GM12873 (cell line): ENCODE results near the gene DYNLT4.

ENCODE experiments used
- TF ChIP-seq, protein P1 (sequence below): IDR thresholded peaks from 2 replicates; pipeline ENCODE4 v1.5.1; 2012; ENCODE audit warnings: low read depth, mild to moderate bottlenecking, moderate library complexity, low read length, control low read depth; ENCODE audit not compliant: insufficient read depth; ENCODE audit errors: missing control alignments

The DYNLT4 gene

DNA sequence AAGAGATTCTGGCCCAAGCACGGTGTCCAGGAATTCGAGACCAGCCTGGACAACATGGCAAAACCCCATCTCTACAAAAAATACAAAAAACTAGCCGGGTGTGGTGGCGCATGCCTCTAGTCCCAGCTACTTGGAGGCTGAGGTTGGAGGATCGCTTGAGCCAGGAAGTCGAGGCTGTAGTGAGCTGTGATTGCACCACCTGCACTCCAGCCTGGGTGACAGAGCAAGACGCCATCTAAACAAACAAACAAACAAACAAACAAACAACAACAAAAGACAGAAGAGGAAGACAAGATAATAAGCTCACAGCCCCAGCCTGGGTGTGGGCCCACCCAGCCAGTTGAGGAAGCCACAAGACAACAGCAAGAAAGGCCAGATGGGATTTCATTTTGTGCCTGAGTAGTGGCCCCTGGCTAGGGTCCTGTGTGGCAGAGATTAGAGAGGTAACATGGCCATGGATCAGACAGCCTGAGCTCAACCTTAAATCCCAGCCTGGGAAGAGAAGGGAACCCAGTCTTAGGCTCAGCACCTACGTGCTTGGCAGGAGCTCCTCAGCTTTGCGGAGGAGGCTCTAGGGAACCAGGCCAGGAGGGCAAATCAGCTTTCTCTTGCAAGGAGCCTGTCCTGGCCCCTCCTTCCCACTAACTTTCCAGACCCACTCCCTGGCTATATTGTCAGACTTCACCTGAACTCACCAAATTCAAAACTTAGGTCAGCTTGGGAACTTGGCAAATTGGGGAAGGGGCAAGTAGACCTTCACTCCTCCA lies 14.2 kb downstream of the DYNLT4 start:
- TF ChIP-seq, protein P1, sequence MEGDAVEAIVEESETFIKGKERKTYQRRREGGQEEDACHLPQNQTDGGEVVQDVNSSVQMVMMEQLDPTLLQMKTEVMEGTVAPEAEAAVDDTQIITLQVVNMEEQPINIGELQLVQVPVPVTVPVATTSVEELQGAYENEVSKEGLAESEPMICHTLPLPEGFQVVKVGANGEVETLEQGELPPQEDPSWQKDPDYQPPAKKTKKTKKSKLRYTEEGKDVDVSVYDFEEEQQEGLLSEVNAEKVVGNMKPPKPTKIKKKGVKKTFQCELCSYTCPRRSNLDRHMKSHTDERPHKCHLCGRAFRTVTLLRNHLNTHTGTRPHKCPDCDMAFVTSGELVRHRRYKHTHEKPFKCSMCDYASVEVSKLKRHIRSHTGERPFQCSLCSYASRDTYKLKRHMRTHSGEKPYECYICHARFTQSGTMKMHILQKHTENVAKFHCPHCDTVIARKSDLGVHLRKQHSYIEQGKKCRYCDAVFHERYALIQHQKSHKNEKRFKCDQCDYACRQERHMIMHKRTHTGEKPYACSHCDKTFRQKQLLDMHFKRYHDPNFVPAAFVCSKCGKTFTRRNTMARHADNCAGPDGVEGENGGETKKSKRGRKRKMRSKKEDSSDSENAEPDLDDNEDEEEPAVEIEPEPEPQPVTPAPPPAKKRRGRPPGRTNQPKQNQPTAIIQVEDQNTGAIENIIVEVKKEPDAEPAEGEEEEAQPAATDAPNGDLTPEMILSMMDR, result no peak

DNA sequence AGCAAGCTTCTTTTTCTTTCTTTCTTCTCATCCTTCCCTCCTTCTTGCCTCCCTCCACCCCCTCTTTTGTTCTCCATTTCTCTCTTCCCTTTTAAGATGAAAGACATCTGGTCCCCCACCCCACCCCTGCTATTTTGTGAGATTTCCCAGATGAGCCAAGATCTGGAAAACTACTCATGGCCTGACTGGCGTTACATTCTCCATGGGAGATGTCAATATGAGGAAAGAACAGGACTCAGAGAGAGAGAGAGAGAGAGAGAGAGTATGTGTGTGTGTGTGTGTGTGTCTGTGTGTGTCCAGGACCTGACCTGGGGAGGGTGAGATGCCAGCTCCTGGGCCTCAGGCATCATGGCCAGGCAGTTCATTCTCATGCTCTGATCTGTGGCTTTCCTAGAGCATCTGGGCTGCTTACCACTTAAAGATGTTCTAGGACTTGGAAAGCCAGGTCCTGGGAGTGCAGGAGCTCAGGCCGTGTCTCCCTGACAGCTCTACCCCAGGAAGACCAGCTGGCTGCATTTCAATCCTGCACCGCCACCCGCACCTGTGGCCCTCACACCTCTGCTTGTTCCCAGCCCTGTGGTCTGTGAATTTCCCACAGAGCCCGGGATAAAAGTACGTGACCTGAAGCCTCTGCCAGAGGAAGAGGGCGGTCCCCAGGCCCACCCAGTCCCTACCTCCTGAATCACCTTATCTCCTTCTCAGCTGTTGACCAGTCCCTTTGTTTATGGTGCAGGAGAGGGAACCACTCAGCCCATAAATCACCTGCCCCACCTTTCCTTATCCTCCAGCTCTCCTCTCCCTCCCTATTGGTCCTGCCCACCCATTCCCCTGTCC lies 16.0 kb downstream of the DYNLT4 start:
- TF ChIP-seq, protein P1, result no peak

DNA sequence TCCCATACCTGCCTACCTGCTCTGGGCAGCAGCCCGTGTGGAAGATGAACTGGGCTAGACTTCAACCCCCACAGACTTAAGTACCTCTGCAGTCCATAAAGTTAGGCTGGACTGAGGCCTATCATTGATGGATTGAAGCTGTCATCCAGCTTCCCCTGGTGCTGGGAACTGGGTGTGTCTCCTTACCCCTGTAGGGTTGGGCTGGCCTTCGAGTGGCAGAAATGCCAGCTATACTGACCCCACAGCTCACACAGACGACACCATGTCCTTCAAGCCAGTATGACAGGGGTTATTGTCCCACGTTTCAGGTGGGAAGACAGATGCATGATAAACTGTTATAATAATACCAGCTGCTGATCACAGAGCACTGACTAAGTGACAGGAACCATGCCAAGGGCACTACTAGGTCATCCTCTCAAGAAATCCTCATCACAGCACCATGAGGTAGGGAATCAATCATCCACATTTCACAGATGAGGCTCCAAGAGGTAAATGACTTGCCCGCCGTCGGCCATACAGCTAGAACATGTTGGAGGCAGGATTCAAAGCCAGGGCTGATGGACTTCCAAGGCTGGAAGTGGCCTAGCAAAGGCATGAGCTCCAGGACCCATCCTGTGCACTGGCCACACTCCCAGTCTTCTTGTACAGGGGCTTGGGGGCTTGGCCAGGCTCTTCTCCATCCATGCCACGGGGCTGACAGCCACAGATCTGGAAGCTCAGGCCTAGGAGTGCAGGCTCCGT lies 18.9 kb downstream of the DYNLT4 start, which contains the start of gene BEST4:
Gene BEST4, minus strand, starts transcription at position 51 of the 741 bp plus-strand sequence. CDS start 465 bp downstream, outside the sequence.
- TF ChIP-seq, protein P1, result no peak

DNA sequence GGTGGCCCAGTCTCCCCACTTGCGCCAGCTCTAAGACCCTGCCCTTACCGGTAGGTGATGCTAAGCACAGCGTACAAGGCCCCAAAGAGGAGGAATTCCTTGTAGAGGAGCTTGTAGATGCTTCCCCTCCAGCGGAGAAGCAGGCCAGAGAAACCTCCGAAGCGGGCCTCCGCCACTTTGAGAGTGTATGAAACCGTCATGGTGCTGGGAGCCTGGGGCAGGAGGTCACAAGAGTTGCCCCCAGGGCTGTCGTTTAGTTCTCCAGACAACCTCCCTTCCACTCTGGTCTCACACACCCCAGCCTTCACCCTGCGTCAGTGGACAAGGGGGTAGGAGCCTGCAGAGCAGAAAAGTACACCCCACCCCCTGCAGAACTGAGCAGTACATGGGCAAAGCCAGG lies 19.6 kb downstream of the DYNLT4 start:
- TF ChIP-seq, protein P1, result no peak

DNA sequence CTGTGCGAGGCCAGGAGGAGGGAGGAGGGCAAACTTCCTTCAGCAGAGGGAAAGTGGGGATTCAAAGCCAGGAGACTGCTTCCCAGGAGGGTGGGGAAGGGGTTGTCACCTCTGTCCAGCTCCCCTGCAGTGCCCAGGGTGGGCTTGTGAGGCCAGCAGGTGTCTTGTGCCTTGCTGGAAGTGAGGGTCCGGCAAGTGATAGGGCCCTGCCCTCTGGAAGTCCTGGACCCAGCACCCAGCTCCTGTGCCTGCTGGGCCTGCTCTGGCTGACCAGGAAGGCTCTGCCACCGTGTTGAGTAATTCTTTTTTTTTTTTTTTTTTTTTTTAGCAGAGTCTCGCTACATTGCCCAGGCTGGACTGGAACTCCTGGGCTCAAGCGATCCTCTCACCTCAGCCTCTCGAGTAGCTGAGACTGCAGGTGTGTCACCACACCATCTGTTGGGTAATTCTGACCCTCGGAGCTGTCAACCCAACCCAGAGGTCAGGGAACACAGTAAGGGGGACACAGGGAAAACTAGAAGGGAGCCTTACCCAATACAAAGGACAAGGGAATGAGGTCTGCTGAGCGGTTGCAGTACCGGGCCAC lies 20.2 kb downstream of the DYNLT4 start:
- TF ChIP-seq, protein P1, result no peak

DNA sequence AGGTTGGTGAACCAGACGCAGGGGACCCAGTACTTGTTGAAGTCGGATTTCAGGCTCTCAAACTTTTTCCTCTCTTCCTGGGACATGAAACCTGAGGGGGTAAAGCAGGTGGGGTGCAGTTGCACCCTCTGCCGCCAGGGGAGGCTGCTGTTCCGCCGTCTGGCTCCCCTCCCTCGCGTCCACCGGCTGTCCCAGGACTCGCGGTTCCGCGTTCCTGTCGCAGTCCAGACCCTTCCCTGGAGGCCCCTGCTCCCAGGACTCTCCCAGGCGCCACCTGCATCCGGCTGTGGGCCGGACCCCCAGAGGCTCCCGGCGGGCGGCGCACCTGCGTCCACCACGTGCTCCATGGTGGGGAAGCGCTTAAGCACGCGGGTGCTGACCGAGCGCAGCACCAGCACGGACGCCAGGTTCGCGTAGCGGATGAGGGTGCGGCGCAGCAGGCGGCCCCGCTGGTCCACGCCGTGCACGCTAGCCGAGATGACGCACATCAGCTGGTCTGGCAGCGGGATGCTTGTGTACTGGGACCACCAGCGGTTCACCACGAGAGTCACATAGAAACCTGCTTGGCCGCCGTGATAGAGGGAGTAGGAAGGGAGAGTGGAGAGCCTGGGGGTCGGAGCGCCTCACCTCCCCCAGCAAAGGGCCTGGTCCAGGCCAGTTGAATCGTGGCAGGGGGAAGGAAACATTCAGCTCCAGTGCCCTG lies 20.9 kb downstream of the DYNLT4 start:
- TF ChIP-seq, protein P1, result peak; percentile 100
